ENCODE measurements around the gene GLOD5. TPM values are rescaled to one million over a fixed set of nuclear protein-coding genes. Genes with fewer than 3 reads are reported as not detected.

GLOD5 gene
- total and polyA plus RNA-seq, 2 of the 8 experiments (the other 6 are each of a cell fraction or from before 2014, with no cell fraction given) = 0.18 TPM; not detected in 1

GRCh38 chrX:48790477-48790876 is 28.9 kb downstream of the GLOD5 start:
- H3K4me3 ChIP-seq (ENCODE audit: extremely low read depth in 1 of 4, insufficient read depth in 2 of 4, low read depth in 3 of 4, low read length in 4 of 4) = no peak overlapping the region
- DNase-seq (ENCODE audit: low read depth in 1 of 2, low spot score in 2 of 2) = no peak
- no peak overlapping the region for H3K4ac ChIP-seq (replicated peaks; ENCODE audit: insufficient read length, low read depth, low read length)
- H3K14ac ChIP-seq (ENCODE audit: insufficient read length) = no peak overlapping the region
- H4K8ac ChIP-seq (ENCODE audit: extremely low read depth, insufficient read depth, low read length) = no peak overlapping the region
- no peaks in the 10 kb centered on the region for H3K79me1 ChIP-seq (ENCODE audit: low read depth, low read length)
- no peaks in the 10 kb centered on the region for H3K79me2 ChIP-seq (ENCODE audit: control insufficient read depth in 1 of 2, insufficient read depth in 2 of 2, low read length in 2 of 2)
- H3K9me3 ChIP-seq (ENCODE audit: insufficient read depth in 2 of 2, low read depth in 1 of 2, low read length in 1 of 2) = no peaks in the 10 kb centered on the region
- no peak overlapping the region for H3K27ac ChIP-seq (ENCODE audit: low read depth, low read length)
- H2BK120ac ChIP-seq (replicated peaks; ENCODE audit: low read depth, low read length) = no peak overlapping the region
- no peak overlapping the region for H2BK5ac ChIP-seq (ENCODE audit: low read depth, low read length)
- H4K91ac ChIP-seq (replicated peaks; ENCODE audit: insufficient read length, low read length) = no peak overlapping the region
- no peak overlapping the region for H2AK5ac ChIP-seq (ENCODE audit: low read depth, low read length)
- H4K5ac ChIP-seq (ENCODE audit: insufficient read length, low read depth, low read length) = no peak overlapping the region
- no peaks in the 10 kb centered on the region for H3K4me1 ChIP-seq (replicated peaks in 1 of 4; ENCODE audit: control insufficient read depth in 3 of 4, insufficient read depth in 4 of 4, low read length in 3 of 4)
- no peak overlapping the region for H3K9ac ChIP-seq (replicated peaks in 1 of 4; ENCODE audit: extremely low read depth in 1 of 4, low read depth in 3 of 4, low read length in 3 of 4)
- H2AFZ ChIP-seq (ENCODE audit: low read length) = no peak overlapping the region
- POLR2A ChIA-PET (ENCODE audit: partially characterized antibody) = no interaction called here
- 85% methylated on average over 4 of the region's 5 CpGs; no CpG with 5 or more reads in 1 of the 2 experiments for WGBS, 2 experiments (ENCODE audit: extremely low coverage in 1 of 2, insufficient coverage in 1 of 2, insufficient read length in 1 of 2, insufficient replicate concordance in 2 of 2, low coverage in 1 of 2, low lambda C conversion rate in 2 of 2, missing lambda C conversion rate in 1 of 2)
- no peaks in the 10 kb centered on the region for H3K27me3 ChIP-seq (replicated peaks in 1 of 4; ENCODE audit: control insufficient read depth in 3 of 4, extremely low read depth in 1 of 4, insufficient read depth in 3 of 4, low read length in 3 of 4)
- H4K20me1 ChIP-seq (replicated peaks in 1 of 2; ENCODE audit: control insufficient read depth in 1 of 2, insufficient read depth in 2 of 2, low read length in 2 of 2) = no peaks in the 10 kb centered on the region
- CTCF ChIA-PET (ENCODE audit: partially characterized antibody) = no interaction called here
- no peak overlapping the region for H3K18ac ChIP-seq (ENCODE audit: extremely low read depth, low read length)
- no peak overlapping the region for H2BK20ac ChIP-seq (ENCODE audit: low read length)
- FAIRE-seq = no peak
- no peak overlapping the region for H3K56ac ChIP-seq (replicated peaks; ENCODE audit: insufficient read length, low read depth, low read length)
- H2BK12ac ChIP-seq (ENCODE audit: low read depth, low read length) = no peak overlapping the region
- H2BK15ac ChIP-seq (ENCODE audit: low read length) = no peak overlapping the region
- H3K4me2 ChIP-seq (ENCODE audit: insufficient read depth in 1 of 2, low read depth in 2 of 2, low read length in 2 of 2) = no peak overlapping the region
- H3K36me3 ChIP-seq (ENCODE audit: control insufficient read depth in 2 of 4, insufficient read depth in 4 of 4, low read length in 3 of 4) = no peaks in the 10 kb centered on the region
- H3K23me2 ChIP-seq (ENCODE audit: low read depth, low read length) = no peaks in the 10 kb centered on the region
- H3K23ac ChIP-seq (ENCODE audit: insufficient read length) = no peak overlapping the region
- no peak for TF ChIP-seq KDM1A (IDR thresholded peaks at IDR 0.05; ENCODE audit: borderline replicate concordance, low read length)
- no peak for TF ChIP-seq BCL11A (IDR thresholded peaks at IDR 0.05; ENCODE audit: low read depth in 2 of 2, low read length in 2 of 2)
- TF ChIP-seq TAF1 (IDR thresholded peaks at IDR 0.05; ENCODE audit: low read depth, low read length) = no peak
- no peak for TF ChIP-seq HDAC2 (IDR thresholded peaks at IDR 0.05; ENCODE audit: borderline replicate concordance in 1 of 2, low read depth in 2 of 2, low read length in 2 of 2)
- no peak for TF ChIP-seq RNF2 (IDR thresholded peaks at IDR 0.05; ENCODE audit: borderline replicate concordance, low read depth, low read length, missing control alignments, poor library complexity, severe bottlenecking)
- TF ChIP-seq, protein P1, sequence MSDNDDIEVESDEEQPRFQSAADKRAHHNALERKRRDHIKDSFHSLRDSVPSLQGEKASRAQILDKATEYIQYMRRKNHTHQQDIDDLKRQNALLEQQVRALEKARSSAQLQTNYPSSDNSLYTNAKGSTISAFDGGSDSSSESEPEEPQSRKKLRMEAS (IDR thresholded peaks at IDR 0.05) = no peak
- no peak for TF ChIP-seq CBX5 (IDR thresholded peaks at IDR 0.05; ENCODE audit: low read depth, low read length)
- no peak for TF ChIP-seq ASH2L (IDR thresholded peaks at IDR 0.05; ENCODE audit: low read length)
- no peak for TF ChIP-seq JUND (IDR thresholded peaks at IDR 0.05; ENCODE audit: low read length)
- TF ChIP-seq GTF2F1 (IDR thresholded peaks at IDR 0.05; ENCODE audit: borderline replicate concordance, low read depth, low read length) = no peak
- TF ChIP-seq TBP (IDR thresholded peaks at IDR 0.05; ENCODE audit: low read depth, low read length) = no peak
- TF ChIP-seq NRF1 (IDR thresholded peaks at IDR 0.05; ENCODE audit: low read depth, low read length) = no peak
- TF ChIP-seq ZNF274 (IDR thresholded peaks at IDR 0.05; ENCODE audit: borderline replicate concordance, extremely low read depth, low read length) = no peak

Measured in H1 (cell line).